Mucosa of descending colon (tissue), 3 donors: ENCODE measurements around the gene CLTRN. TPM values are rescaled to one million over a fixed set of nuclear protein-coding genes. Genes with fewer than 3 reads are reported as not detected.
"Not testable (repeated sequence)": the region's sequence is repeated elsewhere in the genome, so short reads cannot be mapped to it uniquely, and the experiment has no call there.

Experiments
- ATAC-seq: fragments of 200-7000 bp; cut with Tn5 transposase; one replicate; pipeline ENCODE4 v1.9.1; 2020; ENCODE audit warnings: mild to moderate bottlenecking, moderate library complexity
- DNase-seq, 3 donors: peaks; one replicate each; pipeline ENCODE4 v3.0.0-alpha.2; 2020
- H3K36me3 ChIP-seq: fragments of 200-600 bp; one replicate; pipeline ENCODE4 v1.8.0; 2021; ENCODE audit warnings: low read depth, mild to moderate bottlenecking
- H3K4me1 ChIP-seq: fragments of 200-600 bp; one replicate; pipeline ENCODE4 v1.8.0; 2021; ENCODE audit warnings: low read depth, mild to moderate bottlenecking
- H3K4me3 ChIP-seq: fragments of 200-600 bp; one replicate; pipeline ENCODE4 v1.8.0; 2021; ENCODE audit warnings: mild to moderate bottlenecking
- H3K9me3 ChIP-seq: fragments of 200-600 bp; one replicate; pipeline ENCODE4 v1.8.0; 2021; ENCODE audit warnings: mild to moderate bottlenecking
- CTCF ChIP-seq: fragments of 200-600 bp; IDR thresholded peaks from one replicate; pipeline ENCODE4 v1.8.0; 2022; ENCODE audit warnings: antibody characterized with exemption, mild to moderate bottlenecking
- intact Hi-C, 2 donors: fragments of 100-400 bp; cut with DNase I in 1 of 2; cut with micrococcal nuclease in 1 of 2; formaldehyde crosslinking; loops; one replicate each; pipeline versions ENCODE4 v1.11.0 to v1.11.1; 2022; cut with DNase I, micrococcal nuclease
- long read RNA-seq, 2 donors: library from polyadenylated mRNA; unstranded; transcript quantifications; one replicate each; pipeline ENCODE4 v2.0.0, GENCODE V29; 2019 to 2021
- total RNA-seq, 3 donors: library from RNA; stranded (reverse); fragmentation: NEBNext Ultra II Directional in 2 of 3; extraction: Animal tissue kit (Norgen Biotek cat#: 25700) in 2 of 3; gene quantifications; one replicate each; pipeline versions ENCODE4 v1.2.1 to v1.2.4, GENCODE V29; 2021 to 2023
- donor health status: DM: no; HTN: no; CAD: no; lungs with moderate emphysema.
- donor health status: DM: no; HTN: no; CAD: no.
- donor health status: DM: no; HTN: yes; CAD: no.

CLTRN gene
- under 1 TPM in 2 of 3 donors, not detected in 1; 0.41 to 0.48 TPM for total RNA-seq
- long read RNA-seq, donor 1, result 0 reads
- long read RNA-seq, donor 2, result 0 reads

- no peaks in the 10 kb centered on the region for H3K36me3 ChIP-seq
- H3K4me3 ChIP-seq, result no peak within 1 kb of the TSS
- H3K9me3 ChIP-seq, result no peaks in the 10 kb centered on the region
- intact Hi-C loops, result no loop called here
- DNase-seq (no peak), ATAC-seq (no peak)
- H3K4me1 ChIP-seq, result no peaks in the 10 kb centered on the region
- no peak for TF ChIP-seq CTCF
These were observed at the start of gene CLTRN for GRCh38 chrX:15664487-15665444. Gene CLTRN (minus strand): TSS chrX:15664805. CDS start chrX:15664775, 30 bp downstream.

DNA sequence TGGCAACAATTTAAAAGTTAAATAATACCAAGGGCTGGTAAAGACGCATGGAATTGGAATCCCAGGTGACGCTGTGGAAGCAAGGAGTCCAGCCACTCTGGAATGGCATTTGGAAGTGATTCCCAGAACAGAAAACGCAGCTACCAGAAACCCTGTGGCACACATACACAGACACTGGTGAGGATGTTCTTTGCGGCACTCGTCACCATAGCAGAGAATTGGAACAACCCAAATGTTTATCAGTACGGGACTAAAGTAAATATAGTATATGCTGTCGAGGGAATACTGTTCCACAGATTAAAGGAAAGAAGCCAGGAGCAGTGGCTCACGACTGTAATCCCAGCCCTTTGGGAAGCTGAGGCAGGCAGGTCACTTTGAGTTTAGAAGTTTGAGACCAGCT, 39.7 kb upstream of the CLTRN start:
- H3K36me3 ChIP-seq, H3K4me3 ChIP-seq, intact Hi-C loops, H3K9me3 ChIP-seq, DNase-seq, ATAC-seq, H3K4me1 ChIP-seq: not testable (repeated sequence)

- H3K4me1 ChIP-seq, intact Hi-C loops, H3K36me3 ChIP-seq, H3K9me3 ChIP-seq, DNase-seq, H3K4me3 ChIP-seq: not testable (repeated sequence)
- peak; percentile 71 for ATAC-seq
These were observed 39.2 kb upstream of the CLTRN start for GRCh38 chrX:15703809-15704208.

DNA sequence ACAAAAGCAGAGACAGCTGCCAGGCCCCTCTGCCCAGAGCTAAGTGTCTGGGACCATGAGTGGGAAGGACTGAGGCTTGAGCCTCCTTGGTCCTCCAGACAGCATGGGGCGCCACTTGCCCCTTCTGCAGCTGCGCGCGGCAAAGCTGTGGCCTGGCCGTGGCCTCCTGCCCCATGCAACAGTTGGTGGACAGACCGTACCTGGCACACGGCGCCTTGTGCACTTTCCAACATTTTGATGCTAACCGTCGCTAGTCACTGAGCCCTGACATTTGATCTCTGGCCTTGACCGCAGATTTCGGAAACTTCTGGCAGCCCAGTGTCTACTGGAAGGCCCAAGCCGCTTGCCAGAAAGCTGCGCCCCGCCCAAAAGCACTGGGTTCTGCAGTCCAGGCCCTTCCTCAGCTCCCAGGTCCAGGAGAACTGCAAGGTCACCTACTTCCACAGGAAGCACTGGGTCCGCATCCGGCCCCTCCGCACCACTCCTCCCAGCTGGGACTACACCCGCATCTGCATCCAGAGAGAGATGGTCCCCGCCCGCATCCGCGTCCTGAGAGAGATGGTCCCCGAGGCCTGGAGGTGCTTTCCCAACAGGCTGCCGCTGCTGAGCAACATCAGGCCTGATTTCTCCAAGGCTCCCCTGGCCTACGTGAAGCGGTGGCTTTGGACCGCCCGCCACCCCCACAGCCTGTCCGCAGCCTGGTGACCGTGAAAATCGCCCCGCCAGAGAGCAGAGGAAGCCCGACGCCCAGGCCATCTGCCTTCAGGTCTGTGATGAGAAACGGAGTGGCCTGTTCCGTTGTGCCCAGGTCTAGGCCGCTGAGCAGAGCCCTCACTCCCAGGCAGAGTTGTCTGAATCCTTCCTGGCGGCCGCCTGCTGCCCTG, 38.1 kb upstream of the CLTRN start:
- no peak for TF ChIP-seq CTCF
- no peak overlapping the region for H3K4me3 ChIP-seq
- peak in 1 of 3 donors; percentile 46 for DNase-seq
- intact Hi-C loops, result no loop called here
- no peaks in the 10 kb centered on the region for H3K4me1 ChIP-seq
- no peak for ATAC-seq
- no peaks in the 10 kb centered on the region for H3K36me3 ChIP-seq
- H3K9me3 ChIP-seq, result no peaks in the 10 kb centered on the region

DNA sequence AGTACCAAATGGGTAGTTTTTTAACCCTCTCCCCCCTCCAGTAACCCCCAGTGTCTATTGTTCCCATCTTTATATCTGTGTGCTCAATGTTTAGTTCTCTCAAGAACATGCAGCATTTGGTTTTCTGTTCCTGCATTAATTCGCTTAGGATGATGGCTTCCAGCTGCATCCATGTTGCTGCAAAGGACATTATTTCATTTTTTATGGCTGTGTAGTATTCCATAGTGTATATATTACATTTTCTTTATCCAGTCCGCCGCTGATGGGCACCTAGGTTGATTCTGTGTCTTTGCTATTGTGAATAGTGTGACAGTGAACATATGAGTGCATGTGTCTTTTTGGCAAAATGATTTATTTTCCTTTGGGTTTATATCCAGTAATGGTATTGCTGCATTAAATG, 31.9 kb upstream of the CLTRN start:
- ATAC-seq (no peak), DNase-seq (no peak)
- H3K36me3 ChIP-seq, result no peaks in the 10 kb centered on the region
- H3K4me1 ChIP-seq, result no peaks in the 10 kb centered on the region
- no peak overlapping the region for H3K4me3 ChIP-seq
- intact Hi-C loops, result no loop called here
- no peaks in the 10 kb centered on the region for H3K9me3 ChIP-seq
- no peak for TF ChIP-seq CTCF

DNA sequence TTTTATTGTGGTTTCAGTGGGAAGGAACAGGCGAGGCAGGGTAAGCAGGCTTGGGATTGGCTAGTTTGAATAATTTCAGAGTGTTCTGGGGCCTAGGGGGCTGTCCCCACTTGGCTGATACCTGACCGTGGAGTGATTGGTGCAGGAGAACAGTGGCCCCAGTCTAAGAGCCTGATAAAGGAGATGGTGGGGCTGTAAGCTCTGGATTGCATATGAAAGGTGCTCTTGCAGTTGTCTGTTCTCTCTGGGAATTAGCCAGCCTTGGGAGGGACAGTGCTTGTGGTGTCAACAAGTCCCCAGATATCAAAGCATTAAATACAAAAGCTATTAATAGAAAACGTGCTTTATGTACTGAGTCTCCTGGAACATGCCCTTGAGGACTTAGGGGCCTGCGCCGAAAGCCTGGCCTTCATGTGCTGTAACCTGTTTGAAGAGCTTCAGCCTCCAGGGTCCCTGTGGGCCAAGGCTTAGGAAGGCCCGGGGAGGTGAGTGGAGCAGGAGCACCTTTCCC, 30.4 kb upstream of the CLTRN start:
- DNase-seq, result no peak

More for the DNA sequence above, 30.4 kb upstream of the CLTRN start:
- Histone ChIP-seq H3K4me3 (no peak overlapping the region), H3K4me1 (no peaks in the 10 kb centered on the region), H3K36me3 (no peaks in the 10 kb centered on the region), H3K9me3 (no peaks in the 10 kb centered on the region)
- intact Hi-C loops, result no loop called here
- no peak for ATAC-seq
- TF ChIP-seq CTCF, result no peak
